Neural cell (in vitro differentiated cells): ENCODE results near the gene TAGAP. TPM values are rescaled to one million over a fixed set of nuclear protein-coding genes. Genes with fewer than 3 reads are reported as not detected.

Experiments used
- H2AFZ ChIP-seq: fragments of 200-600, 300-800 bp; sonication (generic), shearing (Covaris generic); 2 replicates; pipeline ENCODE4 v1.6.0; 2014; ENCODE audit warnings: low read depth, mild to moderate bottlenecking, antibody characterized with exemption, low read length, moderate library complexity
- H3F3A ChIP-seq: fragments of 200-600 bp; shearing (Covaris generic); 2 replicates; pipeline ENCODE4 v1.6.1; 2016; ENCODE audit warnings: mild to moderate bottlenecking, moderate library complexity, mixed read lengths, antibody characterized with exemption, low read length; ENCODE audit not compliant: insufficient read depth, poor library complexity, severe bottlenecking
- H3K27ac ChIP-seq: fragments of 200-600, 300-800 bp; sonication (generic), shearing (Covaris generic); 2 replicates; pipeline ENCODE4 v1.5.1; 2014; ENCODE audit warnings: mild to moderate bottlenecking, low read length, moderate library complexity
- H3K27me3 ChIP-seq: fragments of 300-800, 200-600 bp; sonication (generic), shearing (Covaris generic); 2 replicates; pipeline ENCODE4 v1.6.0; 2014; ENCODE audit warnings: mild to moderate bottlenecking, low read depth, low read length, moderate library complexity; ENCODE audit not compliant: insufficient read depth
- H3K36me3 ChIP-seq: fragments of 300-800, 200-600 bp; sonication (generic), shearing (Covaris generic); 2 replicates; pipeline ENCODE4 v1.5.1; 2014; ENCODE audit warnings: mild to moderate bottlenecking, antibody characterized with exemption, low read length, moderate library complexity; ENCODE audit not compliant: insufficient read depth
- H3K4me2 ChIP-seq: fragments of 300-800, 200-600 bp; sonication (generic), shearing (Covaris generic); 2 replicates; pipeline ENCODE4 v1.6.0; 2014; ENCODE audit warnings: mild to moderate bottlenecking, low read length
- H3K4me3 ChIP-seq: fragments of 300-800, 200-600 bp; sonication (generic), shearing (Covaris generic); 2 replicates; pipeline ENCODE4 v1.5.1; 2014; ENCODE audit warnings: mild to moderate bottlenecking, low read length, moderate library complexity
- H3K79me2 ChIP-seq: fragments of 200-600 bp; shearing (Covaris generic); replicated peaks from 2 replicates; pipeline ENCODE4 v1.6.0; 2014; ENCODE audit warnings: mild to moderate bottlenecking, low read length, moderate library complexity; ENCODE audit not compliant: insufficient read depth
- H3K9ac ChIP-seq: fragments of 300-800, 200-600 bp; sonication (generic), shearing (Covaris generic); 2 replicates; pipeline ENCODE4 v1.6.1; 2016; ENCODE audit warnings: mild to moderate bottlenecking, low read length, mixed read lengths
- H3K9me2 ChIP-seq: fragments of 200-600 bp; shearing (Covaris generic); 2 replicates; pipeline ENCODE4 v1.6.1; 2016; ENCODE audit warnings: mild to moderate bottlenecking, low read length, mixed read lengths; ENCODE audit not compliant: insufficient read depth
- H3K9me3 ChIP-seq: fragments of 200-600, 300-800 bp; sonication (generic), shearing (Covaris generic); 2 replicates; pipeline ENCODE4 v1.6.1; 2016; ENCODE audit warnings: mild to moderate bottlenecking, mixed run types, low read length, moderate library complexity, mixed read lengths
- H4K20me1 ChIP-seq: fragments of 200-600 bp; shearing (Covaris generic); 2 replicates; pipeline ENCODE4 v1.6.1; 2016; ENCODE audit warnings: mild to moderate bottlenecking, mixed run types; ENCODE audit not compliant: insufficient read depth
- CTCF ChIP-seq: fragments of 450-650 bp; IDR thresholded peaks from 2 replicates; pipeline ENCODE4 v1.5.1; 2014; ENCODE audit warnings: antibody characterized with exemption, mild to moderate bottlenecking, moderate library complexity; ENCODE audit not compliant: poor library complexity, severe bottlenecking
- EP300 ChIP-seq: fragments of 450-650 bp; conservative IDR thresholded peaks from 2 replicates; pipeline ENCODE4 v1.6.1; 2014; ENCODE audit warnings: antibody characterized with exemption, mild to moderate bottlenecking, moderate library complexity; ENCODE audit not compliant: poor library complexity, severe bottlenecking
- EZH2 ChIP-seq: fragments of 200-600, 300-800 bp; shearing (Covaris generic), sonication (generic); IDR thresholded peaks from 2 replicates; pipeline ENCODE4 v1.6.1; 2014; ENCODE audit warnings: antibody characterized with exemption, low read length, borderline replicate concordance, mild to moderate bottlenecking; ENCODE audit not compliant: insufficient read depth, poor library complexity, severe bottlenecking
- MXI1 ChIP-seq: fragments of 450-650 bp; conservative IDR thresholded peaks from 2 replicates; pipeline ENCODE4 v1.6.1; 2014; ENCODE audit warnings: antibody characterized with exemption, mild to moderate bottlenecking; ENCODE audit not compliant: poor library complexity, severe bottlenecking
- POLR2AphosphoS5 ChIP-seq: IDR thresholded peaks from 2 replicates; pipeline ENCODE4 v1.6.1; 2012
- RAD21 ChIP-seq: fragments of 450-650 bp; conservative IDR thresholded peaks from 2 replicates; pipeline ENCODE4 v1.6.1; 2014; ENCODE audit warnings: antibody characterized with exemption, mild to moderate bottlenecking, moderate library complexity
- SMC3 ChIP-seq: fragments of 450-650 bp; conservative IDR thresholded peaks from 2 replicates; pipeline ENCODE4 v1.6.1; 2014; ENCODE audit warnings: antibody characterized with exemption, mild to moderate bottlenecking, moderate library complexity; ENCODE audit not compliant: poor library complexity
- TAF1 ChIP-seq: IDR thresholded peaks from 2 replicates; pipeline ENCODE4 v1.6.1; 2012; ENCODE audit warnings: low read depth
- polyA plus RNA-seq: library from polyadenylated mRNA; depleted of rRNA; stranded (reverse); fragments of >200 nt; gene quantifications from 2 replicates; pipeline ENCODE4 v1.2.3, GENCODE V29; 2014
- TF ChIP-seq, protein P1 (sequence below): IDR thresholded peaks from 2 replicates; pipeline ENCODE4 v1.6.1; 2012; ENCODE audit warnings: borderline replicate concordance

TAGAP gene
- polyA plus RNA-seq, 1 donor from 2014 or later = not detected

DNA sequence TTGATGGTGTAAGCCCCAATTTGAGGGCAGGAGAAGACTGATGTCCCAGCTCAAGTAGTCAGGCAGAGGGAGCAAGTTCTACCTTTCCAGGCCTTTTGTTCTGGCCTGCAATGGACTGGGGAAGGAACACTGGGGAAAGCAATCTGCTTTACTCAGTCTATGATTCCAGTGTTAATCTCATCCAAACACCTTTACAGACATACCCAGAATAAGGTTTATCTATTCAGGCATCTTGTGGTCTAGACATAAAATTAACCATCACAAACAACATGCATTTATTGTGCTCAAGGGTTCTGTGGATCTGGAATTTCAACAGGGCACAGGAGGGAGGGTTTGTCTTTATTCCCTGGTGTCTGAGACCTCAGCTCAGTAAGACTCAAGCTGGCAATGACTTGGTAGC lies 30.4 kb downstream of the TAGAP start:
- H4K20me1 ChIP-seq = no peaks in the 10 kb centered on the region
- no peak overlapping the region for H2AFZ ChIP-seq
- no peak overlapping the region for H3K4me2 ChIP-seq
- no peaks in the 10 kb centered on the region for H3K36me3 ChIP-seq
- H3F3A ChIP-seq = no peaks in the 10 kb centered on the region
- H3K79me2 ChIP-seq = no peaks in the 10 kb centered on the region
- H3K27ac ChIP-seq = no peak overlapping the region
- no peaks in the 10 kb centered on the region for H3K9me3 ChIP-seq
- H3K9me2 ChIP-seq = no peaks in the 10 kb centered on the region
- H3K4me3 ChIP-seq = no peak overlapping the region
- no peak overlapping the region for H3K9ac ChIP-seq
- TF ChIP-seq POLR2AphosphoS5 (no peak), SMC3 (no peak), EZH2 (no peak), MXI1 (no peak), RAD21 (no peak), TAF1 (no peak), EP300 (no peak), CTCF (no peak)
- TF ChIP-seq, protein P1, sequence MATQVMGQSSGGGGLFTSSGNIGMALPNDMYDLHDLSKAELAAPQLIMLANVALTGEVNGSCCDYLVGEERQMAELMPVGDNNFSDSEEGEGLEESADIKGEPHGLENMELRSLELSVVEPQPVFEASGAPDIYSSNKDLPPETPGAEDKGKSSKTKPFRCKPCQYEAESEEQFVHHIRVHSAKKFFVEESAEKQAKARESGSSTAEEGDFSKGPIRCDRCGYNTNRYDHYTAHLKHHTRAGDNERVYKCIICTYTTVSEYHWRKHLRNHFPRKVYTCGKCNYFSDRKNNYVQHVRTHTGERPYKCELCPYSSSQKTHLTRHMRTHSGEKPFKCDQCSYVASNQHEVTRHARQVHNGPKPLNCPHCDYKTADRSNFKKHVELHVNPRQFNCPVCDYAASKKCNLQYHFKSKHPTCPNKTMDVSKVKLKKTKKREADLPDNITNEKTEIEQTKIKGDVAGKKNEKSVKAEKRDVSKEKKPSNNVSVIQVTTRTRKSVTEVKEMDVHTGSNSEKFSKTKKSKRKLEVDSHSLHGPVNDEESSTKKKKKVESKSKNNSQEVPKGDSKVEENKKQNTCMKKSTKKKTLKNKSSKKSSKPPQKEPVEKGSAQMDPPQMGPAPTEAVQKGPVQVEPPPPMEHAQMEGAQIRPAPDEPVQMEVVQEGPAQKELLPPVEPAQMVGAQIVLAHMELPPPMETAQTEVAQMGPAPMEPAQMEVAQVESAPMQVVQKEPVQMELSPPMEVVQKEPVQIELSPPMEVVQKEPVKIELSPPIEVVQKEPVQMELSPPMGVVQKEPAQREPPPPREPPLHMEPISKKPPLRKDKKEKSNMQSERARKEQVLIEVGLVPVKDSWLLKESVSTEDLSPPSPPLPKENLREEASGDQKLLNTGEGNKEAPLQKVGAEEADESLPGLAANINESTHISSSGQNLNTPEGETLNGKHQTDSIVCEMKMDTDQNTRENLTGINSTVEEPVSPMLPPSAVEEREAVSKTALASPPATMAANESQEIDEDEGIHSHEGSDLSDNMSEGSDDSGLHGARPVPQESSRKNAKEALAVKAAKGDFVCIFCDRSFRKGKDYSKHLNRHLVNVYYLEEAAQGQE = no peak
- H3K27me3 ChIP-seq = no peaks in the 10 kb centered on the region

- no peak overlapping the region for H3K4me3 ChIP-seq
- no peaks in the 10 kb centered on the region for H3K36me3 ChIP-seq
- H4K20me1 ChIP-seq = no peaks in the 10 kb centered on the region
- H2AFZ ChIP-seq = no peak overlapping the region
- H3K9ac ChIP-seq = no peak overlapping the region
- no peaks in the 10 kb centered on the region for H3K9me2 ChIP-seq
- H3K27me3 ChIP-seq = no peaks in the 10 kb centered on the region
- H3K27ac ChIP-seq = no peak overlapping the region
- TF ChIP-seq POLR2AphosphoS5 (no peak), CTCF (no peak), SMC3 (no peak), MXI1 (no peak), EP300 (no peak), RAD21 (no peak), TAF1 (no peak), EZH2 (no peak)
- TF ChIP-seq, protein P1 = no peak
- no peak overlapping the region for H3K4me2 ChIP-seq
- no peaks in the 10 kb centered on the region for H3F3A ChIP-seq
- no peaks in the 10 kb centered on the region for H3K79me2 ChIP-seq
- no peaks in the 10 kb centered on the region for H3K9me3 ChIP-seq
Observed at GRCh38 chr6:159013229-159013628, 31.6 kb downstream of the TAGAP start.
